ENCODE measurements around the gene NUMA1.

The NUMA1 gene

DNA sequence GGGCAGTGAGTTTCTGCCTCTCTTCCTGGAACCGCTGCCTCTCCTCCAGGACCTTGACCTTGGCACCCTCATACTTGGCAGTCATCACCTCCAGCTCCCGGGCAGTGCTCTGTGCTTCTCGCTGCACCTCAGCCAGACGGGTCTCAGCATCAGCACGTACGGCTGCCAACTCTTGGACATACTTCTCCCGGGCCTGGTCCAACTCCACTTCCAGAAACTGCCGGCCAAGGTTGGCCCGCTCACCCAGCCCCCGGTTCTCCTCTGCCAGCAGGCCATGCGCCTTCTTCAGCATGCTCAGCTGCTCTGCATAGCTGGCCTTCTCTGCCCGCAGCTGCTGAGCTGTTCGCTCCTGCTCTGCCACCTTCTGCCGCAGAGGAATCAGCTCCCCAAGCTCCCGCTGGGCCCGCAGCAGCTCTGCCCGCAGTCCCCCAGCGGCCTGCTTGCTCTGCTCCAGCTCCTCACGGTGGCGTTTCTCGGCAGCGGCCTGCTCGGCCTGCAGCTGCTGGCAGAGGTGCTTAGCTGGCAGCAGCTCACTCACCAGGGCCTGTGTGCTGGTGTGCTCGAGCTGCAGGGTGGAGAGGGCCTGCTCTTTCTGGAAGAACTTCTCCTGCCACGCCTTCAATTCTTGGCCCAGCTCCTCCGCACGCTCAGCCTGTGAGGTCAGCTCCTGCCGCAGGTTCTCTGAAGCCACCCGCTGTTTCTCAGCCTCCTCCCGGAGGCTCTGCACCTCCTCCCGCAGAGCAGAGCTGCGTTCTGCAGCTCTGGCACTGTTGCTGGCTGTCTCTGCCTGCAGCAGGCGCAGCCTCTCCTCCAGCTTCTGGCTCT, 67.2 kb downstream of the NUMA1 start:
- DNase-seq, result no peak

DNA sequence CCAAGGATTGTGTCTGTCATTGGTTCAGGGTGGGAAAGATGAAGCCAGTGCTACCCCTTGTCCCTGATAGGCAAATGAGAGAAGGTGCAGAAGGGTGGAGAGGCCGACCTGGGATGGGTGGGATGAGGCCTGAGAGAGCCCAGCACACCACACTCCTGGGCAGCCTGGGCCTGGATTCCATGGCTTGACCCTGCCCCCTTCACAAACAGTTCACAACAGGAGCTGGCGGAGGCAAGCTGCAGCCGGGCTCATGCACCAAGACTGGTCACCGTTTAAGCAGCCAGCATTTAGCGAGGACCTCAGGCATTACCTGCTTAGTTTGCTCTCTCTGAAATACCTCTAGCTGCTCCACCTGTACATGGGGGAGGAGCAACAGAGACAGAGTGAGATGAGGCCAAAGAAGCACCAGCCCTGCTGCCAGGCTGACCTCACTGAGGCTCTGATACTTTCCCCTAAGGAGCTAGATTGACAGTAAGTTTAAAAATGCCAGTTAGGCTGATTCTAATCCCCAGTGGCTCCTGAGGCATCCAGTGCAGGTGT, 68.2 kb downstream of the NUMA1 start:
- no peak for DNase-seq

DNA sequence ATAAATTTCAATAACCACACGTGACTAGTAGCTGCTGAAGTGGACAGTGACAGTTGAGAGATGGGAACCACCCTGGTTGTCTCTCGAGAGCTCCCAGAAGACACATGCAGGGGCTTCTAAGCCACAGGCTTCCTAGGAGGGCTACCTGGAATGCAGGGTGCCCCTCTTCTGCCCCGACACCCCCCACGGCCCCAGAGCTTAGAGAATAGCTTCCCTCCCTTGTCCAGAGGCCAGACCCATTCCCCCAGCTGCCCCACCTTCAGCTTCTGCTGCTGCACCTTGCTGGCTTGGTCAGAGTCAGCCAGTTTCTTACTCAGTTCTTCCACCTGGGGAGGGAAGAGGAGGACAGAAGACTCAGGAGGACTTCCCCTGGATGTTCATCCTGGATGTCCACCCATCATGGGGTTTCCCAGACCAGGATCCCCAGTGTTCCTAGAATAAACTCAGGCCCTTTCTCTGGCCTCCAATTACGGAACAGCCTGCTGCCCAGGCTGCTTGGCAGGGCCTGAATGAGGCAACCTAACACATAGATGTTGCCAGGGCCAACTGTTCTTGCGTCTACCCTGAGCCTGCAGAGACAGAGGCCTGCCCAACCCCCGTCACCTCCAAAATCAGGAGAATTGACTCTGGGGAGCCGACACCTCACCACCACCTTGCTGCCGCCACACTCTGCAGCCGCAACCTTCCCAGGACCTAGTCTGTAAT, 69.7 kb downstream of the NUMA1 start:
- DNase-seq, result no peak

DNA sequence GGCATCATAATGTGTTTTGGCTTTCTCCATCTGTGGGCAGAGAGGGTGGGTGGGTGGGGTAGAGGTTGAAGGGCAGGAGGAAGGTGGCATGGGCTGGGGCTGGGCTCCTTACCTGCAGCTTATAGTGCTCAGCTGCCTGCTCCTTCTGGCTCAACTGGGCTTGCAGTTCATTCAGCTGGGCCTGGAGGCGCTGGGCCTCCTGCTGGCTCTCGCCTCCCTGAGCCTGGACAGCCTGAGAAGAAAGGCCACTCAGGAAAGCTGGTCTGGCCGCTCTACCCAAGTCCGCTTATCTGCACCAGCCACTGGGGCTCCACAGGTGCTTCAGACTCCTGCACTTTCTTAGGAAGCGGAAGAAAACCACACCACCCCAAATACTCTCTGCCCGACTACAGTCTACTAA, 71.2 kb downstream of the NUMA1 start:
- no peak for DNase-seq

DNA sequence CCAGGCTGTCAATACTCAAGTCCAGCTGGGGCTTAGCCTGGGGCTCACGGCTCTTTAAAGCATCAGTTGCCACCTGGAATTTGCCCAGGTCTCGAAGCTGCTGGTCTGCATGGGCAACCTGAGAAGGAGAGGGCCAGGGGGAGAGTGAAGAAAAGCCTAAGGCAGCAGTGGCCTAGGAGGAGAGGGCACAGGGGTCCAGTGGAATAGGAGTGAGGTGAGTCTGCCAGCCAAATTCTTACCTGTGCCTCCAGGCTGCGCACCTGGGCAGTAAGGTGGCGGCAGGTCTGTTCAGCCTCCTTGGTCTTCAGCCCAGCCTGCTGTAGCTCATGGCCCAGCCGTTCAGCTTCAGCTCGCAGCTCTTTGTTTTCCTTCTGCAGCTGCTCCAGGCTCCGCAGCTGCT, 71.6 kb downstream of the NUMA1 start:
- DNase-seq, result no peak

DNA sequence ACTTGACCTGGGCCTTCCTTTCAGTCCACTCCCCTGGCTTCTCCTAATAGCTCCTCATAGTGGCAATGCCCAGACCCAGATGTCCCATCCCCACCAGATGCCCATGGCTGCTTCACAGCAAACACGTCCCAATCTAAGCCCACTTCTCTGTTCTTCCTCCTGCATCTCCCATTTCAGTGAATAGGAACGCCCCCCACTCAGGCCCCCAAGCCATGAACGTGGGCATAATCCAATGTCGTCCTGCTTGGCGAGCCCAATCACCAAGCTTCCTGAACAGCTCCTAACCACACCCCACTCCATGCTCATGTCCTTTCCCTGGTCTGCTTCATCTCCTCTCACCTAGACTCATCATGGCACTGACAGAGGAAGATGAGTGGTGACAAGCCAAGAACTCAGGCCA, 72.8 kb downstream of the NUMA1 start:
- DNase-seq, result no peak

DNA sequence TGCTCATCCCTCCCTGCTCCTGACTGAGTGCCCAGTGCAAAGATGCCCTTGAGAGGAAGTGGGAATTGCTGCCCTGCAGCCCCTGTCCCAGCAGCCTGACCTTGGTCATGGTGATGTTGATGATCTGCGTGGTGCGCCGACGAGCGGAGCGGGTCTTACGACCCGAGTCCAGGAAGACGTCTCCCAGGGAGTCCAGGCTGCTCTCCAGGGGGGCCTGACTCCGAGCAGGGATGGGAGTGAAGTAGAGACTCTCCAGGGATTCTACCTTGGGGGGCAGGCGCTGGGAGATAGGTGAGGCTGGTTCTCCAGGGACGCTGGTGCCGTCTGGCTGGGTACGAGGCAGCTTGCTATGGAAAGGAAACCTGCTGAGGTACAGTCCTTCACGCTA, 73.3 kb downstream of the NUMA1 start:
- DNase-seq, result no peak

DNA sequence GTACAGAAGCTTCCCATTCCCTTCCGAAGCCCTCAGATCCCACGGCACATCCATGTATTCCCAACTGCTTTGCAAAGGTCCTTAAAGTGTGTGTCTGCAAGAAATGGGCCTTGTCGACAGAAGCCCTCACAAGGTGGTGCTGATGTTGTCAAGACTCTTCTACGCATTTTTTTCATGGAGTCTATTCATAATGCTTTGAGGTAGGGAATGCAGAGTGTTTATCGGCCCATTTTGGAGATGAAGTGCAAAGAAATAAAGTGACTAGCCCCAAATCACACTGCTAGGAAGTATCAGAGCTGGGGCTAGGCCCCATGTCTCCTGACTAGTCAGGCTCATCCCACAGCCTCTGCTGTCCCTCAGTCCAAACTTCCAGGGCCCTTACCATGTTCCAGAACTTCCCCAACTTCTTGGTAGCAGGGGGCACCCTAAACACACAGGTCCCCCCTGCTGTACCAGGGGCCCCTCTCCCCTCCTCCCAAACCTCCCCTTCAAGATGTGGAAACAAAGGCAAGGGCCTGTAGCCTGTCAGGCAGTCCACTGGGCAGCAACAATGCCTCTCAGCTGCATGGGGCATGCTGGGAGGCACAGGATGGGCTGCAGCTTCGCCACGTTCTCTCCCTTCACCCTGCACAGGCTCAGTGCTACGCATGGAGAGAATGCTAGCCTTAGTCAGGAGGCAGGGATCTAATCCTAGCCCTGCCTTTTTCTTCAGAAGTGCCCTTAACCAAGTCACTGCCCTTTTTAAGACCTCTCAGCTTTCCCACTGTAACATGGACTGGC, 73.8 kb downstream of the NUMA1 start:
- no peak for DNase-seq

DNA sequence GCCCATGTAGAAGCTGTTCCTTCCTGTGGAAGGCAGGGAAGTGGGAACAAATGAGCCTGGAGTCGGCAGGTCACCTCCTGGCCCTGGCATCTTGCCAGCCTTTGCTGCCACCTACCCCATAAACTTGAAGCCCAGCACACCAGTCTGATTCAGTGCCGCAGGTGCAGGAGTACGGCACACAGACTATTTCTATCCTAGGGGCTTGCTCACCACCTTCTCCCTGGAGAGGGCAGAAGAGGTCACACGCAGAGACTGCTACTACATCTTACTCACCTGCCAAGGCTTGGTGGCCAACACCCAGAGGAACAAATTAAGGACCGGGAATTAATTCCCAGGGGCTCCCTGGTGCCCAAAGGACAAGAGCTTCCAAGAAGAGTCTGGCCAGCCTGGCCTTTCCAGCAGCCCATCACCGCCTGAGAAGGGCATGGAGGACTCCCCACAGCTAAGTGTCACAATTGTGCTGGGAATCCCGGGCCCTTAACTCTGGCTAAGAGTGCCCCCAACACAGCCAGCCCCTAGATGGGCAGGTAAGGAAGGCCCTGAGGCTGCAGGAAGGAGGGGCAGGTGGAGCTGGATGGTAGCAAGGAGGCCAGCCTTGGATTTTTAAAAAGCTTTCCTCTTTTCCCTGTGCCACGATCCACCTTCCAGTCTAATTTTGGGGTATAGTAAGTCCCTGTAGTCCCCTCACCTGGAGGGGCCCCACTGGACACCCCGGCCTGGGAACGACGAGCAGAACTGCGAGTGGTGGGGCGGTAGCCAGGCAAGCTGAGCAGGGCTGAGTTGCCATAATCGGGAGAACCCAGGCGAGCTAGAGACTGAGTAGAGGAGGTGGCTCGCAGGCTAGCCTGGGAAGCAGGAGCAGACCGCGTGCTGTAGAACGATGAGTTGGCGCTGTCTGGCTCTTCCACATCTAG, 74.7 kb downstream of the NUMA1 start:
- DNase-seq, result no peak

DNA sequence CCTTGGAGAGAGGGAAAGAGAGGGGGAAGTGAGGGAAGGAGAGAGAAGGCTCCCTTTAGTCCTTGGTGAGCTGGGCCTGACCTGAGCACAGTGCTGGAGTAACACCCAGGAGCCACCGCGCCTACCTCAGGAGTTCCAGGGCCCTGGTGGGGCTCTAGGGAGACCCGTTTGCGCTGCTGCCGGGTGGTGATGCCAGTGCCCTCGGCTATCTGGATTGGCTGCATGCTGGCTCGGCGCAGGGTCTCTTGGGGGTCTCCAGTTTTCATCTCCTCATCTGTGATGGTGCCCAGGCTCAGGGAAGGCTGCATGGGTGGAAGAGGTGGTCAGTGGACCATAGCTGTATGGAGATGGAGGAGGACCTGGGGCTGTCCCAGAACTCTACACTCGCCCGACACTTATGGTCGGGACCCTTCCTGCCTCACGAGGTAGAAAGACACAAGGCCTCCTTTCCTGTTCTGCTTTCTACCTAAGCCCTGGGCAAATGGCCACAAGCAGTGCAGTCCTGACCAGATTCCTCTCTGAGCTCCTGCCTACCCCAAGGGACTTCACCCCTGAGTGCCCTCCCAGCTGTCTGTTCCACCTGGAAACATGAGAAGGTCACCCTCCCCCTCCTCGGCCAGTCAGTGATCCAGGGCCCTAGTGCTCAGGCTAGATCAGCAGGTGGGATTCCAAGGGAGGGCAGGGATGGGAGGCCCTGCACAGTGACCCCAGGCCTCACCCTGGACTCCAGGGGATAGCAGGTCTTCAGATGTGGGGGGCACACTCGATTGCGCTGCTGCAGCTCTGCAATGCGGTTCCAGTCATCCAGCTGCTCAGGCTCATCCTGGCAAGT, 75.6 kb downstream of the NUMA1 start:
- no peak for DNase-seq

DNA sequence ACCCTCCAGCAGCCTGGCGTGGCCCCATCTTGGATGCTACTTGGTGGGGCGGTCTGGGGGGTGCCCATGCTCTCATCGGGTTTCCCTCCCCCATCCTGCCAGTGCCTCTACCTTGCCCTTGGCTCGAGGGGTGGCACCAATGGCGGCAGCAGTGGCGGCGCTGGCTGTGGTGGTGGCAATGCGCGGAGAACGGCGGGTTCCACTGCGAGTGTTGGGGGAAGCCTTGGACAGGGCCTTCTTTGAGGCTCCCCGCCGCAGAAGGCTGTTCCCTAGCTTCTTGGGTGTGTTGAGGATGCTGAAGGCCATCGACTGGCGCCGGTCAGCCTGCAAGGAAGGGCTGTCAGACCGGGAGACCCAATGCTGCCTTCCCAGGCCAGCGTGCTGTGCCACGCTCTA, 76.6 kb downstream of the NUMA1 start:
- no peak for DNase-seq

DNA sequence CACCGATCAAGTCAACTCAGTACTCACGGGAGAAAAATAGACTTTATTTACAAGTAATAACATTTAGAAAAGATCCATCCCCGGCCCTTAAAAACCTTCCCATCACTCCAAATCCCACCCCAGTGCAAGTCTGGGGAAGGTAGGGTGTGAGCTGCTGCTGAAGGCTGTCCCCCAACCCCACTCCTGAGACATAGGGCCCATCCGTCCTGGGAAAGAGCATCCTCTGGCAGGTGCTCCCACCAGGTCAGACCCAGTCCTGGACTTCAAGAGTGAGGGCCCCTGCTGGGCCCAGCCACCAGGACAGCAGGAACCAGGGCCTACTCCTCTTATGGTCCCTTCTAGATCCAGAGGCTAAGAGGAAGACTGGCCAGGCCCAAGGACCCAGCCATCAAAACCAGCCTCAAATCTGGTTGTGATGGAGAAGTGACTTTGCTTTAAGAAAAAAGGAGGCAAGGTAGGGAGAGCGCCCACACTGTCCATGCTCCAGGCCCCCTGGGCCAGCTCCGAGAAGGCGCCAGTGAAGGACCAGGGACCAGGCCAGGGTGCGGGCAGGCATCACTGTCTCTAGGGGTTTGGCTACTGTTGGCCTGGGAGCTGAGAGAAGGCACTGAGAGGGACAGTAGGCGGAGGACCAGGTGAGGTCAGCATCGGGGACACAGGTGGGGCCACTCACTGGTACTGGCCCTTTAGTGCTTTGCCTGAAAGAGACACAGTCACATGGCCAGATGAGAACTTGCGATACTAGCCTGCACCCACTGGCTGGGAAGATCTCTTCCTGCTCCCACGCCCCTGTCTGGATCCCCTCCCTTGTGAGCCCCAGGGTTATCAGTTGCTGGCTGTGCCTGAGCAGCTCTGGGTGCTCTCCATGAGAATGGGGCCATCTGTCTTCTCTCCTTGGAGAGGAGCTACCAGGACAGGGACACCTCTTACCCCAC, 77.2 kb downstream of the NUMA1 start:
- DNase-seq, result no peak

DNA sequence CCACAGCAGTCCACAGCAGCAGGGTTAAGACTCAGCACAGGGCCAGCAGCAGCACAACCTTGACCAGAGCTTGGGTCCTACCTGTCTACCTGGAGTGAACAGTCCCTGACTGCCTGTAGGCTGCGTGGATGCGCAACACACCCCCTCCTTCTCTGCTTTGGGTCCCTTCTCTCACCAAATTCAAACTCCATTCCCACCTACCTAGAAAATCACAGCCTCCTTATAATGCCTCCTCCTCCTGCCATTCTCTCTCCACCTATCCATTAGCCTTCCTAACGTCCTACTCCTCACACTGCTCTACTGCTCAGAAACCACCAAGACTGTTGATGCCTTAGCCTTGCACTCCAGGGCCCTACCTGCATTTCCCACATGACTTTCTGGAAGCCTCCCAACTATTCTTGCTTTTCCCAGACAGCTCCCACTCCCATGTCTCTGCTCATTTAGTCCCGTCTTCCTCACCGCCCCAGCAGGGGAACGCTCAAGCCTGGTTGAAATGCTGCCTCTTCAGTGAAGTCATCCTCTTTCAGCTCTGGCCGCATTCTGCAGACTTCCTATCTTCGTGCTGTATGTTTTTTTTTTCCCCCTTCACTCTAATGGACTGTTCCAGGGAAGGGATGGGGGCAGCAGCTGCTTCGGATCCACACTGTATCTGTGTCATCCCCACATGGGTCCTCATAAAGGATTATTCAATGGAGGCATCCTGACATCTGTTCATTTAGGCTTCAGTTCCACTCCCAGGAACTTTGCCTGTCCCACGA, 78.3 kb downstream of the NUMA1 start:
- DNase-seq, result peak; percentile 40

DNA sequence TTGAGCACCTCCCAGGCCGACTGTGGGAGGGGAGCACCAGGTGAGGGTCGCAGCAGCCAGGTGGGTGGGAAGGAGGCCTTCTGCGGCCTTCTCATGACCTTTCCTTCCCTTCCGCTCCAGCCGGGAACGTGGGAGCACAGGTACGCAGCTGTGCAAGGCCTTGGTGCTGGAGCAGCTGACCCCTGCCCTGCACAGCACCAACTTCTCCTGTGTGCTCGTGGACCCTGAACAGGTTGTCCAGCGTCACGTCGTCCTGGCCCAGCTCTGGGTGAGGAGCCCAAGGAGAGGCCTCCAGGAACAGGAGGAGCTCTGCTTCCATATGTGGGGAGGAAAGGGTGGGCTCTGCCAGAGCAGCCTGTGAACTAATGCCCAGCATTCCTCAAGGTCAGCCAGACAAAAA, 79.1 kb downstream of the NUMA1 start:
- no peak for DNase-seq

DNA sequence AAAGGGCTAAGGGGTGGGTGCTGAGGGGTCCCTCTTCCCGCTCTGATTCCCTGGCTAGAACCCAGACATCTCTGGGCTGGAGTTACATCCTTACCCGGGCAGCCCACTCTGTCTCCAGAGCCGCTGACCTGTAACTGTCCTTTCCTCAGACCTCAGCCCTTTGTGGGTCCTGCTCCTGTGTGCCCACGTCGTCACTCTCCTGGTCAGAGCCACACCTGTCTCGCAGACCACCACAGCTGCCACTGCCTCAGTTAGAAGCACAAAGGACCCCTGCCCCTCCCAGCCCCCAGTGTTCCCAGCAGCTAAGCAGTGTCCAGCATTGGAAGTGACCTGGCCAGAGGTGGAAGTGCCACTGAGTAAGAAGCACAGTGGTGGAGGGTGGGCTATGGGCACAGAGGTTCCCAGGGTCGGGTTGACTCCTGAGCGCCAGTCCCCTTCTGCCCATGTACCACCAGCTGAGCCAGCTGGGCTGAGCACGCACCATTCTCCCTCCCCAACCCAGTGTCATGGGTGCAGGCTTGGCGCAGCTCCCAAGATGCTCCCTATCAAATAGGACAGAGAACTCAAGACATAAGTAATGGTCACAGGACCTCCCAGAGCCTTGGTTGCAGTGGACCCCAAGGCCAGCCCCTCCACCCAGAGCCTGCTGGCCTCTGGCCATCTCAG, 80.0 kb downstream of the NUMA1 start:
- no peak for DNase-seq

DNA sequence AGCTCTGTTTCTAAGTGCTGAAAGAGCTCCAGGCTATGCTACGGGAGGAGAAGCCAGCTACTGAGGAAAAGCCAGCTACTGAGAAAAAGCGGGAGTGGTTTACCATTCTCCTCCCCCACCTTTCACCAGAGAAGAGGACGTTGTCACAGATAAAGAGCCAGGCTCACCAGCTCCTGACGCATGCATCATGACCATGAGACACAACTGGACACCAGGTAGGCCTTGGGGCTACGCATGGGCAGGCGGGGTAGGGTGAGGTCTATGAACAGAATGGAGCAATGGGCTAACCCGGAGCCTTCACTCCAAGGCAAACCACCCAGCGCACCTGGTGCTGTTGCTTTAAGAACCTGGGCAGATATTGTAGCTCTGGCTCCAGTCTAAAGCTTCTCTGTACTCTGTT, 80.5 kb downstream of the NUMA1 start:
- DNase-seq, result no peak

DNA sequence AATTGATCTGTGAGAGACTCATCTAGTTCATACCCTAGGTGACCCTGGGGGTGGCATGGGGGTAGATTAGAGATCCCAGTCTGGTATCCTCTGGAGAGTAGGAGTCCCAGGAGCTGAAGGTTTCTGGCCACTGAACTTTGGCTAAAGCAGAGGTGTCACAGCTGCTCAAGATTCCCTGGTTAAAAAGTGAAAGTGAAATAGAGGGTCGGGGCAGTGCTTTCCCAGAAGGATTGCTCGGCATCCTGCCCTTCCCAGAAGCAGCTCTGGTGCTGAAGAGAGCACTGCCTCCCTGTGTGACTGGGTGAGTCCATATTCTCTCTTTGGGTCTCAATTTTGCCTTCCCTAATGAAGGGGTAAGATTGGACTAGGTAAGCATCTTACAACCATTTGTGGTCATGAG, 81.0 kb downstream of the NUMA1 start:
- DNase-seq, result no peak

DNA sequence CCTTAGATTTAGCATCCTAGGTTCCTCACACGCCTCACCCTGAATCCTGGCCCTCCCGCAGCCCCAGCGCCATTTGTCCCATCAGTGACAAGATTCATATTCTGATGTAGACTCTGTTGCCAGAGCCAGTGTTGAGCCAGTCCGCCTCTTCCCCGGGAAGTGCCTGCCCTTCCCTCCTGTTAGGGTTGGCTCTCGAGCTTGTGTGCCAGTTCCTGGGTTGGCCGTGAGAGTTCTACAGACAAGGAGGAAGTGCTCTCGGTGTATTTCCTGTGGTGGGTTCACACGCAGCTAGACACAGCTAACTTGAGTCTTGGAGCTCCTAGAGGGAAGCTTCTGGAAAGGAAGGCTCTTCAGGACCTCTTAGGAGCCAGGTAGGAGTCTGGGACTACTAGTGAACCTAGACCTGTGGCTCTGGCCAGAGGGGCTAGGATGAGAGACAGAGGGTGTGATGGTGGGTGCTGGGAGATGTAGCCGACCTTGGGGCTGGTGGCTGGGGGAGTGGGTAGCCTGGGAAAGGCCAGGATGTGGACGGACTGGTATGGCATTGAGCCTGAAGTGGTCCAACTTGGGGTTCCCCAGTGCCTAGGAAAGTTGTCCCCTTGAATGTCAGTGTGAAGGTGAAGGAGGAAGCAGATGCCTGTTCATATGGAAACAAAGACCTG, 81.6 kb downstream of the NUMA1 start, which contains the start of gene IL18BP:
TSS of gene IL18BP (plus strand) at position 261 of the 662 bp plus-strand sequence. CDS start 1,076 bp downstream, outside the sequence.
- DNase-seq, result no peak

Measured in kidney glomerular epithelial cell (primary cell).